MM.1S (cell line): ENCODE measurements around the gene BID.

ENCODE experiments used
- DNase-seq: peaks from one replicate; pipeline ENCODE4 v3.0.0-alpha.2; 2015
- H2AFZ ChIP-seq: fragments of 300-600 bp; sonication (generic); 2 replicates; pipeline ENCODE4 v1.6.0; 2016; ENCODE audit warnings: antibody characterized with exemption, low read length
- H3F3A ChIP-seq: fragments of 300-600 bp; sonication (generic); 2 replicates; pipeline ENCODE4 v1.6.1; 2016; ENCODE audit warnings: mild to moderate bottlenecking, antibody characterized with exemption, low read length, moderate library complexity, mixed read lengths; ENCODE audit not compliant: insufficient read depth
- H3K27ac ChIP-seq: fragments of 300-600 bp; sonication (generic); 2 replicates; pipeline ENCODE4 v1.5.1; 2016; ENCODE audit warnings: mild to moderate bottlenecking, low read length
- H3K27me3 ChIP-seq: fragments of 300-600 bp; sonication (generic); replicated peaks from 2 replicates; pipeline ENCODE4 v1.6.0; 2016; ENCODE audit warnings: low read length; ENCODE audit not compliant: insufficient read depth
- H3K36me3 ChIP-seq: fragments of 300-600 bp; sonication (generic); replicated peaks from 2 replicates; pipeline ENCODE4 v1.6.1; 2016; ENCODE audit warnings: mild to moderate bottlenecking, low read length, mixed read lengths; ENCODE audit not compliant: insufficient read depth
- H3K4me1 ChIP-seq: fragments of 300-600 bp; sonication (generic); 2 replicates; pipeline ENCODE4 v1.6.1; 2016; ENCODE audit warnings: low read length, mixed read lengths
- H3K4me2 ChIP-seq: fragments of 300-600 bp; sonication (generic); 2 replicates; pipeline ENCODE4 v1.6.0; 2016; ENCODE audit warnings: low read depth, low read length
- H3K4me3 ChIP-seq: fragments of 300-600 bp; sonication (generic); 2 replicates; pipeline ENCODE4 v1.5.1; 2016; ENCODE audit warnings: low read length, mixed read lengths
- H3K79me2 ChIP-seq: fragments of 300-600 bp; sonication (generic); 2 replicates; pipeline ENCODE4 v1.6.1; 2016; ENCODE audit warnings: mixed run types, low read length, mixed read lengths
- H3K9ac ChIP-seq: fragments of 300-600 bp; sonication (generic); 2 replicates; pipeline ENCODE4 v1.6.1; 2016; ENCODE audit warnings: low read length, mixed read lengths
- H3K9me2 ChIP-seq: fragments of 300-600 bp; sonication (generic); replicated peaks from 2 replicates; pipeline ENCODE4 v1.6.1; 2016; ENCODE audit warnings: mild to moderate bottlenecking, low read length, mixed read lengths; ENCODE audit not compliant: insufficient read depth
- H3K9me3 ChIP-seq: fragments of 300-600 bp; sonication (generic); replicated peaks from 2 replicates; pipeline ENCODE4 v1.6.1; 2016; ENCODE audit warnings: mild to moderate bottlenecking, low read length, mixed read lengths; ENCODE audit not compliant: insufficient read depth
- H4K20me1 ChIP-seq: fragments of 300-600 bp; sonication (generic); 2 replicates; pipeline ENCODE4 v1.6.1; 2016; ENCODE audit warnings: mild to moderate bottlenecking, low read length, moderate library complexity, mixed read lengths; ENCODE audit not compliant: insufficient read depth
- CTCF ChIP-seq: fragments of 300-600 bp; sonication (generic); IDR thresholded peaks from 2 replicates; pipeline ENCODE4 v1.5.1; 2016; ENCODE audit warnings: antibody characterized with exemption, low read length, mixed read lengths
- EZH2 ChIP-seq: fragments of 300-600 bp; sonication (generic); optimal IDR thresholded peaks from 2 replicates; pipeline ENCODE3; 2017; ENCODE audit warnings: low read depth, mild to moderate bottlenecking, antibody characterized with exemption, low read length, mixed read lengths
- EZH2phosphoT487 ChIP-seq: fragments of 300-600 bp; sonication (generic); IDR thresholded peaks from 2 replicates; pipeline ENCODE4 v1.6.1; 2018; ENCODE audit warnings: antibody characterized with exemption, low read length

The BID gene

GRCh38 chr22:17725500-17725796 lies 48.8 kb downstream of the BID start:
- no peaks in the 10 kb centered on the region for H3K27me3 ChIP-seq
- H2AFZ ChIP-seq, result no peak overlapping the region
- no peak for DNase-seq
- H3K9ac ChIP-seq, result no peak overlapping the region
- no peaks in the 10 kb centered on the region for H3K36me3 ChIP-seq
- no peak overlapping the region for H3K4me2 ChIP-seq
- H4K20me1 ChIP-seq, result 0 out of 2 replicates have a peak, but pooled peaks cover 4% of the 10 kb centered on the region
- H3K79me2 ChIP-seq, result no peaks in the 10 kb centered on the region
- H3K9me3 ChIP-seq, result no peaks in the 10 kb centered on the region
- H3F3A ChIP-seq, result no peaks in the 10 kb centered on the region
- H3K4me1 ChIP-seq, result no peaks in the 10 kb centered on the region
- TF ChIP-seq EZH2phosphoT487 (no peak), EZH2 (no peak), CTCF (no peak)
- H3K27ac ChIP-seq, result no peak overlapping the region
- no peaks in the 10 kb centered on the region for H3K9me2 ChIP-seq
- no peak overlapping the region for H3K4me3 ChIP-seq

GRCh38 chr22:17724678-17725499 lies 49.4 kb downstream of the BID start:
- Histone ChIP-seq H3K4me1 (no peaks in the 10 kb centered on the region), H3K36me3 (no peaks in the 10 kb centered on the region), H2AFZ (no peak overlapping the region), H3K4me3 (no peak overlapping the region), H3K27ac (no peak overlapping the region), H3K9ac (no peak overlapping the region), H4K20me1 (0 out of 2 replicates have a peak, but pooled peaks cover 4% of the 10 kb centered on the region), H3K4me2 (no peak overlapping the region), H3F3A (no peaks in the 10 kb centered on the region), H3K27me3 (no peaks in the 10 kb centered on the region), H3K9me2 (no peaks in the 10 kb centered on the region), H3K79me2 (no peaks in the 10 kb centered on the region), H3K9me3 (no peaks in the 10 kb centered on the region)
- TF ChIP-seq EZH2phosphoT487, result no peak
- no peak for DNase-seq

GRCh38 chr22:17724241-17724640 lies 50.0 kb downstream of the BID start:
- Histone ChIP-seq H2AFZ (no peak overlapping the region), H3K4me3 (no peak overlapping the region), H3F3A (no peaks in the 10 kb centered on the region), H3K36me3 (no peaks in the 10 kb centered on the region), H3K27ac (no peak overlapping the region), H3K9ac (no peak overlapping the region), H3K9me3 (no peaks in the 10 kb centered on the region), H3K79me2 (no peaks in the 10 kb centered on the region), H3K9me2 (no peaks in the 10 kb centered on the region), H3K27me3 (no peaks in the 10 kb centered on the region), H4K20me1 (0 out of 2 replicates have a peak, but pooled peaks cover 4% of the 10 kb centered on the region), H3K4me2 (no peak overlapping the region), H3K4me1 (no peaks in the 10 kb centered on the region)
- TF ChIP-seq EZH2phosphoT487, result no peak
- no peak for TF ChIP-seq EZH2
- no peak for TF ChIP-seq CTCF
- no peak for DNase-seq

- no peak overlapping the region for H3K9ac ChIP-seq
- H4K20me1 ChIP-seq, result no peaks in the 10 kb centered on the region
- DNase-seq, result no peak
- H3K27ac ChIP-seq, result no peak overlapping the region
- TF ChIP-seq CTCF (no peak), EZH2phosphoT487 (no peak), EZH2 (no peak)
- H3K4me3 ChIP-seq, result no peak overlapping the region
- H3K4me1 ChIP-seq, result no peaks in the 10 kb centered on the region
- H3K79me2 ChIP-seq, result no peaks in the 10 kb centered on the region
- H3F3A ChIP-seq, result no peaks in the 10 kb centered on the region
- H3K9me3 ChIP-seq, result no peaks in the 10 kb centered on the region
- no peak overlapping the region for H2AFZ ChIP-seq
- no peaks in the 10 kb centered on the region for H3K27me3 ChIP-seq
- no peaks in the 10 kb centered on the region for H3K36me3 ChIP-seq
- no peak overlapping the region for H3K4me2 ChIP-seq
- H3K9me2 ChIP-seq, result no peaks in the 10 kb centered on the region
Observed at GRCh38 chr22:17719911-17720310, 54.4 kb downstream of the BID start.
